Thoracic aorta endothelial cell (primary cell): Measurements from ENCODE around the gene CCNI2. TPM values are rescaled to one million over a fixed set of nuclear protein-coding genes. Genes with fewer than 3 reads are reported as not detected.

Experiments
- total RNA-seq: library from RNA; depleted of rRNA; stranded (reverse); fragments of >200 nt; gene quantifications from 2 replicates; pipeline ENCODE4 v1.2.3, GENCODE V29; 2012

CCNI2 gene
- 0.22 TPM in 1 of 2 replicates, not detected in the other for total RNA-seq

GRCh38 chr5:132746954-132747615 is at the start of gene CCNI2:
TSS of gene CCNI2 (plus strand) at chr5:132747426. CDS start at chr5:132747496, 70 bp downstream.

GRCh38 chr5:132736853-132737833 is 10.1 kb upstream of the CCNI2 start, which contains the start of gene KIF3A:
TSS of gene KIF3A (minus strand) at chr5:132737546. CDS start at chr5:132737419, 127 bp downstream.

GRCh38 chr5:132777209-132778069 is 30.2 kb downstream of the CCNI2 start, which contains the start of gene SEPTIN8:
TSS of gene SEPTIN8 (minus strand) at chr5:132777239. CDS start at chr5:132777137, 102 bp downstream.

Other genes with a start within 250 kb of the CCNI2 start
- not detected in 2 replicates for gene IL5, start 203.9 kb upstream of the CCNI2 start, total RNA-seq
- 34.3 and 36.6 TPM in 2 replicates for gene RAD50, start 190.4 kb upstream of the CCNI2 start, total RNA-seq
- gene IL13, start 89.3 kb upstream of the CCNI2 start, total RNA-seq: not detected in 2 replicates
- gene IL4, start 73.4 kb upstream of the CCNI2 start, total RNA-seq: not detected in 2 replicates
- 12.9 and 15.8 TPM in 2 replicates for gene KIF3A, start 9.9 kb upstream of the CCNI2 start, total RNA-seq
- 48.0 and 58.6 TPM in 2 replicates for gene SEPTIN8, start 29.8 kb downstream of the CCNI2 start, total RNA-seq
- gene SOWAHA, start 65.9 kb downstream of the CCNI2 start, total RNA-seq: not detected in 2 replicates
- gene SHROOM1, start 83.2 kb downstream of the CCNI2 start, total RNA-seq: 5.3 and 8.5 TPM in 2 replicates
- under 0.01 and 0.14 TPM in 2 replicates for gene GDF9, start 119.0 kb downstream of the CCNI2 start, total RNA-seq
- gene UQCRQ, start 119.2 kb downstream of the CCNI2 start, total RNA-seq: 67.9 and 92.2 TPM in 2 replicates
- 0.50 and 0.53 TPM in 2 replicates for gene LEAP2, start 126.2 kb downstream of the CCNI2 start, total RNA-seq
- 97.6 and 99.3 TPM in 2 replicates for gene AFF4, start 216.2 kb downstream of the CCNI2 start, total RNA-seq